GM18951 (cell line): Measurements from ENCODE around the gene ASB18.

Experiments
- POLR2A ChIP-seq: IDR thresholded peaks from 4 replicates; pipeline ENCODE4 v1.6.1; 2011; ENCODE audit warnings: mild to moderate bottlenecking; ENCODE audit not compliant: insufficient read length, insufficient read depth; ENCODE audit errors: extremely low read depth
- in situ Hi-C: fragments of 300-500 bp; cut with MboI; formaldehyde crosslinking; loops from one replicate; pipeline ENCODE4 v1.12.0; 2022; ENCODE audit warnings: low sequenced_read_pairs, mixed read lengths, inconsistent platforms; ENCODE audit not compliant: unreplicated experiment

ASB18 gene

GRCh38 chr2:236169151-236169721, 95.0 kb downstream of the ASB18 start:
- in situ Hi-C loops, result no loop called here
- TF ChIP-seq POLR2A, result no peak

GRCh38 chr2:236168110-236169080, 95.8 kb downstream of the ASB18 start, which contains the start of gene GBX2:
GBX2 (minus strand) TSS chr2:236168386; CDS start chr2:236167971, 415 bp downstream.
- in situ Hi-C loops, result no loop called here
- no peak for TF ChIP-seq POLR2A

- in situ Hi-C loops, result no loop called here
- TF ChIP-seq POLR2A, result no peak
Observed at GRCh38 chr2:236167297-236168109, 96.7 kb downstream of the ASB18 start.

GRCh38 chr2:236166796-236167296, 97.4 kb downstream of the ASB18 start:
- in situ Hi-C loops, result no loop called here
- no peak for TF ChIP-seq POLR2A

GRCh38 chr2:236165842-236166795, 98.1 kb downstream of the ASB18 start:
- in situ Hi-C loops, result no loop called here
- TF ChIP-seq POLR2A, result no peak

GRCh38 chr2:236164925-236165841, 99.0 kb downstream of the ASB18 start:
- TF ChIP-seq POLR2A, result no peak
- in situ Hi-C loops, result no loop called here

GRCh38 chr2:236164201-236164924, 99.8 kb downstream of the ASB18 start:
- TF ChIP-seq POLR2A, result no peak
- in situ Hi-C loops, result no loop called here

GRCh38 chr2:236163471-236164200, 100.6 kb downstream of the ASB18 start:
- in situ Hi-C loops, result no loop called here

GRCh38 chr2:236162882-236163470, 101.2 kb downstream of the ASB18 start:
- in situ Hi-C loops, result no loop called here
- no peak for TF ChIP-seq POLR2A

More at GRCh38 chr2:236163471-236164200, 100.6 kb downstream of the ASB18 start:
- no peak for TF ChIP-seq POLR2A

- in situ Hi-C loops, result no loop called here
- TF ChIP-seq POLR2A, result no peak
Observed at GRCh38 chr2:236162031-236162845, 102.0 kb downstream of the ASB18 start.
